ENCODE data around the gene MYO5B. TPM values are rescaled to one million over a fixed set of nuclear protein-coding genes. Genes with fewer than 3 reads are reported as not detected.

MYO5B gene
- polyA plus RNA-seq, 1 donor from 2014 or later = 0.42 TPM

DNA sequence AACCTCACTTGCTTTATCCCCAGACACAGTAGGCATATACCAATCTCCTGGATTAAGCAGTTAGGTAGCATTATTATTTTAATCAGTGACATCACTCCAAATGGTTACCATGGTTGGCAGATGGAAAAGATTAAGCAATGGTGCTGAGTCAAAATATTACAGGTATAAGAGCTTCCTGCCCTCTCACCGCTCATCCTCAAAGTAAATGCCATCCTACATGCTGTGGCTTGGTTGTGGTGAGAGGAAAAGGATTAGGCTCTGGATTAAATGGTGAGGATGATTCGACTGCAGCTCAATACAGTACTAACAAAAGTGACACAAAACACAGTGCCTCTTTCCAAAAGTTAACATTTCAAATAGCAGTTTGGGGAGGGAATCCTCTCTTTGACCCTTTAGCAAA is 272.7 kb downstream of the MYO5B start:
- peak overlapping the region; percentile 22 for H3K4me2 ChIP-seq (ENCODE audit: low read length)
- H3K27me3 ChIP-seq (ENCODE audit: insufficient read depth, low read depth, low read length) = no peaks in the 10 kb centered on the region

DNA sequence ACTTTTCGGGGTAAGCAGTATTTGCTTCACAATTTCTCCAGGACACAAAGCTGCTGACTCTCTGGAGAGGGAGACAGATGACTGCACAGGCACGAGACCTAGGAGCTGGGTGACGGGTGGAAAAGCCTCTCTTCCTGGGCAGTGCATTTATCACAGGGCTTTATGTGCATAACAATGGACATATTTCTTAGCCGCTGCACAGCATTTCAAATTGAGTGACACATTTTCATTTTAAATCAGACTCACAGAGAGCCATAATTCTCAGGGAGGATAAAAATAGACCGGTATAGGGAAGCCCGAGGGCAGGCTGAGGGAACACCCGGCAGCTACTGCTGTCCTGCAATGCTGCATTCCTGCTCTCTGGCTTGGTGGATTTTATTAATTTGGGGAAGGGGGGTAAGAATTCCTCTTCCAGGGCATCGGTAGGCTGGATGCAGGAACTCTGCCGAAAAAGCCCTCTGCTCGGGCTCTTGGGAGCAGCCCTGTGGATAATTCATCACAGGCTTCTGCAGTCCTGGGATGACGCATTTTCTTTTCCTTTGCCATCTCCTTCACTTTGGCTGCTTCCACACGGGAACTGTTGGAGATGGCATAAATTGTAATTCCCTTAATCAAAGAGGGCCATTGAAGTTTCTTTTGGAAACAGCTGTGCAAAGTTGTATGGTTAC is 273.5 kb downstream of the MYO5B start:
- Histone ChIP-seq H3K27me3 (ENCODE audit: insufficient read depth, low read depth, low read length) (no peaks in the 10 kb centered on the region), H2AFZ (ENCODE audit: low read depth, low read length) (no peak overlapping the region), H3K4me3 (ENCODE audit: low read length) (peak overlapping the region; percentile 35), H3F3A (ENCODE audit: insufficient read depth, low read length, poor library complexity, severe bottlenecking) (peaks cover 4% of the 10 kb centered on the region), H3K9me3 (ENCODE audit: low read length) (no peaks in the 10 kb centered on the region), H3K36me3 (ENCODE audit: insufficient read depth, low read length) (no peaks in the 10 kb centered on the region), H3K27ac (ENCODE audit: low read length) (peak overlapping the region; percentile 45), H4K20me1 (ENCODE audit: insufficient read depth) (no peaks in the 10 kb centered on the region), H3K9me2 (ENCODE audit: insufficient read depth, low read length) (no peaks in the 10 kb centered on the region), H3K9ac (ENCODE audit: low read length) (peak overlapping the region; percentile 32), H3K4me2 (ENCODE audit: low read length) (peak overlapping the region; percentile 22), H3K79me2 (replicated peaks; ENCODE audit: insufficient read depth, low read length) (no peaks in the 10 kb centered on the region)
- TF ChIP-seq, protein P1, sequence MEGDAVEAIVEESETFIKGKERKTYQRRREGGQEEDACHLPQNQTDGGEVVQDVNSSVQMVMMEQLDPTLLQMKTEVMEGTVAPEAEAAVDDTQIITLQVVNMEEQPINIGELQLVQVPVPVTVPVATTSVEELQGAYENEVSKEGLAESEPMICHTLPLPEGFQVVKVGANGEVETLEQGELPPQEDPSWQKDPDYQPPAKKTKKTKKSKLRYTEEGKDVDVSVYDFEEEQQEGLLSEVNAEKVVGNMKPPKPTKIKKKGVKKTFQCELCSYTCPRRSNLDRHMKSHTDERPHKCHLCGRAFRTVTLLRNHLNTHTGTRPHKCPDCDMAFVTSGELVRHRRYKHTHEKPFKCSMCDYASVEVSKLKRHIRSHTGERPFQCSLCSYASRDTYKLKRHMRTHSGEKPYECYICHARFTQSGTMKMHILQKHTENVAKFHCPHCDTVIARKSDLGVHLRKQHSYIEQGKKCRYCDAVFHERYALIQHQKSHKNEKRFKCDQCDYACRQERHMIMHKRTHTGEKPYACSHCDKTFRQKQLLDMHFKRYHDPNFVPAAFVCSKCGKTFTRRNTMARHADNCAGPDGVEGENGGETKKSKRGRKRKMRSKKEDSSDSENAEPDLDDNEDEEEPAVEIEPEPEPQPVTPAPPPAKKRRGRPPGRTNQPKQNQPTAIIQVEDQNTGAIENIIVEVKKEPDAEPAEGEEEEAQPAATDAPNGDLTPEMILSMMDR (IDR thresholded peaks at IDR 0.05; ENCODE audit: poor library complexity, severe bottlenecking) = no peak
- TF ChIP-seq EZH2 (IDR thresholded peaks at IDR 0.05; ENCODE audit: borderline replicate concordance, insufficient read depth, low read length, poor library complexity, severe bottlenecking) = no peak
- no peak for TF ChIP-seq TAF1 (IDR thresholded peaks at IDR 0.05; ENCODE audit: low read depth)
- TF ChIP-seq MXI1 (conservative IDR thresholded peaks at IDR 0.05; ENCODE audit: poor library complexity, severe bottlenecking) = no peak
- TF ChIP-seq RAD21 (conservative IDR thresholded peaks at IDR 0.05) = no peak
- peak; percentile 26 for TF ChIP-seq SMC3 (conservative IDR thresholded peaks at IDR 0.05; ENCODE audit: poor library complexity)
- TF ChIP-seq POLR2AphosphoS5 (IDR thresholded peaks at IDR 0.05) = peak; percentile 36
- TF ChIP-seq, protein P2, sequence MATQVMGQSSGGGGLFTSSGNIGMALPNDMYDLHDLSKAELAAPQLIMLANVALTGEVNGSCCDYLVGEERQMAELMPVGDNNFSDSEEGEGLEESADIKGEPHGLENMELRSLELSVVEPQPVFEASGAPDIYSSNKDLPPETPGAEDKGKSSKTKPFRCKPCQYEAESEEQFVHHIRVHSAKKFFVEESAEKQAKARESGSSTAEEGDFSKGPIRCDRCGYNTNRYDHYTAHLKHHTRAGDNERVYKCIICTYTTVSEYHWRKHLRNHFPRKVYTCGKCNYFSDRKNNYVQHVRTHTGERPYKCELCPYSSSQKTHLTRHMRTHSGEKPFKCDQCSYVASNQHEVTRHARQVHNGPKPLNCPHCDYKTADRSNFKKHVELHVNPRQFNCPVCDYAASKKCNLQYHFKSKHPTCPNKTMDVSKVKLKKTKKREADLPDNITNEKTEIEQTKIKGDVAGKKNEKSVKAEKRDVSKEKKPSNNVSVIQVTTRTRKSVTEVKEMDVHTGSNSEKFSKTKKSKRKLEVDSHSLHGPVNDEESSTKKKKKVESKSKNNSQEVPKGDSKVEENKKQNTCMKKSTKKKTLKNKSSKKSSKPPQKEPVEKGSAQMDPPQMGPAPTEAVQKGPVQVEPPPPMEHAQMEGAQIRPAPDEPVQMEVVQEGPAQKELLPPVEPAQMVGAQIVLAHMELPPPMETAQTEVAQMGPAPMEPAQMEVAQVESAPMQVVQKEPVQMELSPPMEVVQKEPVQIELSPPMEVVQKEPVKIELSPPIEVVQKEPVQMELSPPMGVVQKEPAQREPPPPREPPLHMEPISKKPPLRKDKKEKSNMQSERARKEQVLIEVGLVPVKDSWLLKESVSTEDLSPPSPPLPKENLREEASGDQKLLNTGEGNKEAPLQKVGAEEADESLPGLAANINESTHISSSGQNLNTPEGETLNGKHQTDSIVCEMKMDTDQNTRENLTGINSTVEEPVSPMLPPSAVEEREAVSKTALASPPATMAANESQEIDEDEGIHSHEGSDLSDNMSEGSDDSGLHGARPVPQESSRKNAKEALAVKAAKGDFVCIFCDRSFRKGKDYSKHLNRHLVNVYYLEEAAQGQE (IDR thresholded peaks at IDR 0.05; ENCODE audit: borderline replicate concordance) = peak; percentile 16
- TF ChIP-seq EP300 (conservative IDR thresholded peaks at IDR 0.05; ENCODE audit: poor library complexity, severe bottlenecking) = peak; percentile 65

More for the DNA sequence above, 272.7 kb downstream of the MYO5B start:
- H3K9me2 ChIP-seq (ENCODE audit: insufficient read depth, low read length) = no peaks in the 10 kb centered on the region
- H3K4me3 ChIP-seq (ENCODE audit: low read length) = no peak overlapping the region
- H3F3A ChIP-seq (ENCODE audit: insufficient read depth, low read length, poor library complexity, severe bottlenecking) = peaks cover 4% of the 10 kb centered on the region
- H2AFZ ChIP-seq (ENCODE audit: low read depth, low read length) = no peak overlapping the region
- H3K9ac ChIP-seq (ENCODE audit: low read length) = no peak overlapping the region
- no peaks in the 10 kb centered on the region for H4K20me1 ChIP-seq (ENCODE audit: insufficient read depth)
- H3K36me3 ChIP-seq (ENCODE audit: insufficient read depth, low read length) = no peaks in the 10 kb centered on the region
- no peak for TF ChIP-seq TAF1 (IDR thresholded peaks at IDR 0.05; ENCODE audit: low read depth)
- TF ChIP-seq EZH2 (IDR thresholded peaks at IDR 0.05; ENCODE audit: borderline replicate concordance, insufficient read depth, low read length, poor library complexity, severe bottlenecking) = no peak
- no peak for TF ChIP-seq POLR2AphosphoS5 (IDR thresholded peaks at IDR 0.05)
- no peak for TF ChIP-seq MXI1 (conservative IDR thresholded peaks at IDR 0.05; ENCODE audit: poor library complexity, severe bottlenecking)
- TF ChIP-seq RAD21 (conservative IDR thresholded peaks at IDR 0.05) = no peak
- peak overlapping the region; percentile 45 for H3K27ac ChIP-seq (ENCODE audit: low read length)
- no peaks in the 10 kb centered on the region for H3K79me2 ChIP-seq (replicated peaks; ENCODE audit: insufficient read depth, low read length)
- H3K9me3 ChIP-seq (ENCODE audit: low read length) = no peaks in the 10 kb centered on the region
